ENCODE measurements around the gene RAB5A. TPM values are rescaled to one million over a fixed set of nuclear protein-coding genes. Genes with fewer than 3 reads are reported as not detected.

The RAB5A gene
- total RNA-seq, 1 experiment from 2014 or later, result 102 TPM

DNA sequence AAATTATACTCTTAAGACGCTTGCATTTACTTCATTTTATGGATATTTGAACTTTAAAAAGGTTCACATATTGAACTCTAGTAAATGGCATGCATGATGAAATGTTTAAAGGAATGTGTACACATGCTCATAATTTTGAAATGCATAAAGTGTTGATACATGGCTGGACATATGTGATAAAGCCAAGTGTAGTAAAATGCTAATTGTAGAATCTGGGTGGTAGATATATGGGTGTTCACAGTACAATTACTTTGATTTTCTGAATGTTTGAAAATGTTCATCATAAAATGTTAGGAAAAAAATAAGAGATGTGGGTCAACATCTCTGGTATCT is 8.6 kb upstream of the RAB5A start:
- CTCF ChIA-PET, result no interaction called here

GRCh38 chr3:19940643-19941042 is 6.3 kb upstream of the RAB5A start:
- no TSS peak for BruUV-seq (replicated peaks)
- CTCF ChIA-PET, result no interaction called here
- H3K27me3 Mint-ChIP-seq (ENCODE audit: insufficient read depth, unreplicated experiment), result no peaks in the 10 kb centered on the region

More for the DNA sequence above, 8.6 kb upstream of the RAB5A start:
- no peak overlapping the region for H3K4me3 Mint-ChIP-seq (ENCODE audit: unreplicated experiment)
- intact Hi-C loops (cut with micrococcal nuclease), result no loop called here
- POLR2A ChIA-PET, result no interaction called here
- no peak for DNase-seq (ENCODE audit: unreplicated experiment)
- H3K27me3 Mint-ChIP-seq (ENCODE audit: insufficient read depth, unreplicated experiment), result no peaks in the 10 kb centered on the region
- H3K36me3 Mint-ChIP-seq (ENCODE audit: insufficient read depth, unreplicated experiment), result peaks cover 8% of the 10 kb centered on the region
- H3K27ac Mint-ChIP-seq (ENCODE audit: low read depth, unreplicated experiment), result no peak overlapping the region
- no peaks in the 10 kb centered on the region for H3K9me3 Mint-ChIP-seq (ENCODE audit: unreplicated experiment)
- H3K4me1 Mint-ChIP-seq (ENCODE audit: insufficient read depth, unreplicated experiment), result peaks cover 14% of the 10 kb centered on the region
- BruUV-seq (replicated peaks), result no TSS peak
- TF ChIP-seq, protein P1, sequence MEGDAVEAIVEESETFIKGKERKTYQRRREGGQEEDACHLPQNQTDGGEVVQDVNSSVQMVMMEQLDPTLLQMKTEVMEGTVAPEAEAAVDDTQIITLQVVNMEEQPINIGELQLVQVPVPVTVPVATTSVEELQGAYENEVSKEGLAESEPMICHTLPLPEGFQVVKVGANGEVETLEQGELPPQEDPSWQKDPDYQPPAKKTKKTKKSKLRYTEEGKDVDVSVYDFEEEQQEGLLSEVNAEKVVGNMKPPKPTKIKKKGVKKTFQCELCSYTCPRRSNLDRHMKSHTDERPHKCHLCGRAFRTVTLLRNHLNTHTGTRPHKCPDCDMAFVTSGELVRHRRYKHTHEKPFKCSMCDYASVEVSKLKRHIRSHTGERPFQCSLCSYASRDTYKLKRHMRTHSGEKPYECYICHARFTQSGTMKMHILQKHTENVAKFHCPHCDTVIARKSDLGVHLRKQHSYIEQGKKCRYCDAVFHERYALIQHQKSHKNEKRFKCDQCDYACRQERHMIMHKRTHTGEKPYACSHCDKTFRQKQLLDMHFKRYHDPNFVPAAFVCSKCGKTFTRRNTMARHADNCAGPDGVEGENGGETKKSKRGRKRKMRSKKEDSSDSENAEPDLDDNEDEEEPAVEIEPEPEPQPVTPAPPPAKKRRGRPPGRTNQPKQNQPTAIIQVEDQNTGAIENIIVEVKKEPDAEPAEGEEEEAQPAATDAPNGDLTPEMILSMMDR (IDR thresholded peaks at IDR 0.05; ENCODE audit: unreplicated experiment), result no peak

DNA sequence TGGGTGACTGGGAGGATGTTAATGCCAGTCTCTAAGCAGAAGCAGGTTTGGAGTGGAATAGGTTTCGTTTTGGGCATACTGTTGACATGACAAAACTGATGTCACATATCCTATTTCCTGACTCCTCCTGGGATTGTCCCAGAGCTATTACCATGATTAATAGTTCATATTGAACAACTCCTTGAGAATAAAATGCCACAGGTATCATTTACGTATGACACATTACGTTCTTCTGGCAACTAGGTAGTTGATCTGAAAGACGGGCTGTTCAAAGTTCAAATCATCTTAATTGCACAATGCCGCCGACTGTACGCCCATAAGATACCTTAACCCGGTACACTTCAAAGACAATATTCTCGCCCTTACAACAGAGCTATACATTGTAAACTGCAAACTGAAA is 1.4 kb upstream of the RAB5A start:
- ChIA-PET POLR2A (interaction anchor here (0.8 to 2.2 kb wide), 8 partner anchors 12 to 241 kb away, joined by 3 to 7 read pairs (median 5); partner anchors contain the start of genes EFHB, KAT2B and SGO1), CTCF (interaction anchor here (0.6 to 1.2 kb wide), 3 partner anchors 27 to 405 kb away, joined by 3 to 4 read pairs (median 4); no protein-coding TSS in a partner anchor)
- Mint-ChIP-seq H3K27me3 (ENCODE audit: insufficient read depth, unreplicated experiment) (no peaks in the 10 kb centered on the region), H3K27ac (ENCODE audit: low read depth, unreplicated experiment) (peak overlapping the region; percentile 98), H3K4me3 (ENCODE audit: unreplicated experiment) (peak overlapping the region; percentile 85), H3K36me3 (ENCODE audit: insufficient read depth, unreplicated experiment) (peaks cover 6% of the 10 kb centered on the region), H3K4me1 (ENCODE audit: insufficient read depth, unreplicated experiment) (peaks cover 7% of the 10 kb centered on the region), H3K9me3 (ENCODE audit: unreplicated experiment) (no peaks in the 10 kb centered on the region)
- no TSS peak for BruUV-seq (replicated peaks)
- intact Hi-C loops (cut with micrococcal nuclease), result no loop called here
- TF ChIP-seq, protein P1 (IDR thresholded peaks at IDR 0.05; ENCODE audit: unreplicated experiment), result no peak
- peak; percentile 22 for DNase-seq (ENCODE audit: unreplicated experiment)

More at GRCh38 chr3:19940643-19941042, 6.3 kb upstream of the RAB5A start:
- H3K36me3 Mint-ChIP-seq (ENCODE audit: insufficient read depth, unreplicated experiment), result no peaks in the 10 kb centered on the region
- no peaks in the 10 kb centered on the region for H3K9me3 Mint-ChIP-seq (ENCODE audit: unreplicated experiment)
- H3K27ac Mint-ChIP-seq (ENCODE audit: low read depth, unreplicated experiment), result no peak overlapping the region
- TF ChIP-seq, protein P1 (IDR thresholded peaks at IDR 0.05; ENCODE audit: unreplicated experiment), result no peak
- H3K4me1 Mint-ChIP-seq (ENCODE audit: insufficient read depth, unreplicated experiment), result peaks cover 14% of the 10 kb centered on the region
- POLR2A ChIA-PET, result no interaction called here
- H3K4me3 Mint-ChIP-seq (ENCODE audit: unreplicated experiment), result no peak overlapping the region
- no peak for DNase-seq (ENCODE audit: unreplicated experiment)
- intact Hi-C loops (cut with micrococcal nuclease), result no loop called here

DNA sequence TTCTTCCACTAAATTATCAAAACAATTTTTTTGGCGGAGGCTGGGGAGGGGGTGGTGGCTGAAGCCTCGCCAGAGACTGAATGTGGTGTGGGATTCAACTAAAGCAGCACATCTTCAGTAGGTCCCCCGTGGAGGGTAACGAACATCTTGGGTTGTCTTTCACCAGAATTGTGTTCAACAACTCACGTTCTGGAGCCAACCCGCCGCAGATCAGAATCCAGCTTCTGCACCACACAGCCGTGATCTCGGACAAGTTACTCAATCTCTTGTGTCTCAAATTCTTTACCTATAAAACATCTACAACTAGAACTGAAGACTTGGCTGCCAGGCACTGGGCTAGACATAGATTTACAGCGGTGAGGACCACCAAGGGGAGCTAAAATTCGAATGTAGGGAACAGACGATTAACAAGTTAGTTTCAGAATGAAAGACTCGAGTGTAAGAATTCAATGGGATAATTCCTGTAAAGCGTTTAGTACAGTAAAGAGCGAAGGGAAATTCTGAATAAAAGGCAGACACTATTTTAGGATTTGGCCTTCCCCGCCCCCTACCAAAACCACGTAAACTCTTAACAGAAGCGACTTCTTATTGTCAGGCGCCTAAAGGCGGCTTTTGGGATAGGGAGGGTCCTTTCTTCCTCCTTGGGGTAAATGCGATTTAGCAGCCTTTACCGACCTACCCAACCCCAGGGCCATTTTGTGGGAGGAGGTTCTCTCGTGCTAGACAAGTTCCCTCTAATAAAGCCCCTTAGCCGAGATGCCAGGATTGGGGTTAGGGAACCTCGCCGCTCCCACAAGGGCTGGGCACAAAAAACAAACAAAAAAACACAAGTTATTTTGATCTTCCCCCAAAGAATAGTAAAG is 697 bp upstream of the RAB5A start:
- intact Hi-C loops (cut with micrococcal nuclease), result loop anchor here (1.0 to 2.0 kb wide), 3 partner anchors 57 to 240 kb away; partner anchors contain the start of genes KAT2B and SGO1
- DNase-seq (ENCODE audit: unreplicated experiment), result peak; percentile 21
- TF ChIP-seq, protein P1 (IDR thresholded peaks at IDR 0.05; ENCODE audit: unreplicated experiment), result no peak
- CTCF ChIA-PET, result interaction anchor here (0.6 to 1.2 kb wide), 3 partner anchors 27 to 406 kb away, joined by 3 to 4 read pairs (median 4); no protein-coding TSS in a partner anchor
- POLR2A ChIA-PET, result interaction anchor here (0.8 to 2.2 kb wide), 9 partner anchors 13 to 240 kb away, joined by 3 to 7 read pairs (median 5); partner anchors contain the start of genes EFHB, KAT2B and SGO1
- no peaks in the 10 kb centered on the region for H3K27me3 Mint-ChIP-seq (ENCODE audit: insufficient read depth, unreplicated experiment)
- H3K9me3 Mint-ChIP-seq (ENCODE audit: unreplicated experiment), result no peaks in the 10 kb centered on the region
- H3K27ac Mint-ChIP-seq (ENCODE audit: low read depth, unreplicated experiment), result peak overlapping the region; percentile 98
- H3K4me1 Mint-ChIP-seq (ENCODE audit: insufficient read depth, unreplicated experiment), result peaks cover 7% of the 10 kb centered on the region
- H3K4me3 Mint-ChIP-seq (ENCODE audit: unreplicated experiment), result peak overlapping the region; percentile 85
- peaks cover 13% of the 10 kb centered on the region for H3K36me3 Mint-ChIP-seq (ENCODE audit: insufficient read depth, unreplicated experiment)
- BruUV-seq (replicated peaks), result TSS peak; percentile 90

Data from MCF 10A (cell line).